HCT116 (cell line): Measurements from ENCODE around the gene UBE2D1. TPM values are rescaled to one million over a fixed set of nuclear protein-coding genes. Genes with fewer than 3 reads are reported as not detected.

Experiments used
- ATAC-seq: fragments of 200-7000 bp; cut with Tn5 transposase; 2 replicates; pipeline ENCODE4 v1.9.1; 2020; ENCODE audit warnings: mild to moderate bottlenecking, moderate library complexity
- BruUV-seq: library from RNA; stranded (reverse); fragments of 400-500 nt; replicated peaks from 2 replicates; lab custom pipeline; 2021; lab: Mats Ljungman, UMichigan
- CTCF ChIA-PET: fragments of 300-600 bp; sonication (Branson Sonifier 250); formaldehyde crosslinking; loops from one replicate; lab custom pipeline; 2021; ENCODE audit warnings: antibody characterized with exemption; lab: Charles Lee
- POLR2A ChIA-PET: fragments of 300-600, 350-600 bp; sonication (Branson Sonifier 250); formaldehyde crosslinking; loops from one replicate; lab custom pipeline; 2021; ENCODE audit warnings: antibody characterized with exemption; lab: Charles Lee
- RAD21 ChIA-PET, 2 experiments: fragments of 300-600 bp; sonication (Branson Sonifier 250); formaldehyde crosslinking; loops; one replicate each; lab custom pipeline; 2023; ENCODE audit warnings: low total read pairs in 2 of 2; ENCODE audit not compliant: uncharacterized antibody in 2 of 2, unreplicated experiment in 2 of 2, low non-redundant PET in 1 of 2; lab: Charles Lee
- DNase-seq: peaks from one replicate; pipeline ENCODE4 v3.0.0-alpha.2; 2010; ENCODE audit warnings: low read depth, low spot score
- H2AFZ ChIP-seq: fragments of 200-600 bp; shearing (Covaris generic), sonication (generic); 2 replicates; pipeline ENCODE4 v1.6.1; 2017; ENCODE audit warnings: low read depth, mixed run types, mixed read lengths, antibody characterized with exemption, low read length; ENCODE audit not compliant: poor library complexity, severe bottlenecking
- H3K27ac ChIP-seq: 2 replicates; pipeline ENCODE4 v1.5.1; 2012; ENCODE audit warnings: low read depth, low read length
- H3K27me3 ChIP-seq: fragments of 200-600 bp; sonication (generic); 2 replicates; pipeline ENCODE4 v1.6.1; 2016; ENCODE audit warnings: mixed run types, low read length, mixed read lengths; ENCODE audit not compliant: insufficient read depth
- H3K36me3 ChIP-seq, 2 experiments: fragments of 200-500 bp in 1 of 2; fragments of 200-600 bp in 1 of 2; sonication (Bioruptor generic) in 1 of 2; sonication (generic) in 1 of 2; 2 replicates each; pipeline versions ENCODE4 v1.5.1 to v1.6.1; 2014 to 2016; ENCODE audit warnings: low read length in 2 of 2, inconsistent platforms in 1 of 2, mixed read lengths in 1 of 2, mixed run types in 1 of 2; ENCODE audit not compliant: insufficient read depth in 2 of 2, control insufficient read depth in 1 of 2
- H3K4me1 ChIP-seq, 2 experiments: fragments of 200-600 bp in 1 of 2; sonication (generic) in 1 of 2; 2 replicates each; pipeline versions ENCODE4 v1.5.1 to v1.6.1; 2012 to 2017; ENCODE audit warnings: low read length in 2 of 2, inconsistent platforms in 1 of 2, mild to moderate bottlenecking in 1 of 2, mixed read lengths in 1 of 2, mixed run types in 1 of 2, moderate library complexity in 1 of 2; ENCODE audit not compliant: insufficient read depth in 2 of 2, control insufficient read depth in 1 of 2
- H3K4me2 ChIP-seq: fragments of 200-600 bp; sonication (generic); 2 replicates; pipeline ENCODE4 v1.6.1; 2017; ENCODE audit warnings: mixed run types, low read length, mixed read lengths
- H3K4me3 ChIP-seq, 2 experiments: fragments of 200-600 bp in 1 of 2; sonication (generic) in 1 of 2; replicated peaks in 1 of 2; 2 replicates each; pipeline ENCODE4 v1.5.1; 2011 to 2016; ENCODE audit warnings: low read length in 2 of 2, control low read depth in 1 of 2, low read depth in 1 of 2, mild to moderate bottlenecking in 1 of 2, mixed read lengths in 1 of 2, mixed run types in 1 of 2
- H3K79me2 ChIP-seq: fragments of 200-600 bp; sonication (generic); 2 replicates; pipeline ENCODE4 v1.6.1; 2017; ENCODE audit warnings: mild to moderate bottlenecking, mixed run types, low read length, moderate library complexity, mixed read lengths; ENCODE audit not compliant: insufficient read depth
- H3K9ac ChIP-seq: fragments of 200-600 bp; sonication (generic); 2 replicates; pipeline ENCODE4 v1.6.1; 2016; ENCODE audit warnings: low read length, mixed read lengths
- H3K9me2 ChIP-seq: fragments of 200-600 bp; sonication (generic), shearing (Covaris generic); 2 replicates; pipeline ENCODE4 v1.6.1; 2017; ENCODE audit warnings: mixed run types, mild to moderate bottlenecking, moderate library complexity; ENCODE audit not compliant: insufficient read depth
- H3K9me3 ChIP-seq, 2 experiments: fragments of 200-500 bp in 1 of 2; fragments of 200-600 bp in 1 of 2; sonication (Bioruptor generic) in 1 of 2; sonication (generic) in 1 of 2; 2 replicates each; pipeline ENCODE4 v1.6.1; 2014 to 2017; ENCODE audit warnings: low read length in 2 of 2, mixed read lengths in 2 of 2, inconsistent platforms in 1 of 2, low read depth in 1 of 2, mild to moderate bottlenecking in 1 of 2, mixed run types in 1 of 2, moderate library complexity in 1 of 2; ENCODE audit not compliant: control insufficient read depth in 1 of 2, insufficient read depth in 1 of 2
- H4K20me1 ChIP-seq: fragments of 200-600 bp; sonication (generic), shearing (Covaris generic); 2 replicates; pipeline ENCODE4 v1.6.1; 2017; ENCODE audit warnings: mixed run types, mild to moderate bottlenecking, moderate library complexity; ENCODE audit not compliant: insufficient read depth
- CEBPB ChIP-seq: IDR thresholded peaks from 2 replicates; pipeline ENCODE4 v1.6.1; 2012; ENCODE audit warnings: low read depth
- EGR1 ChIP-seq: IDR thresholded peaks from 2 replicates; pipeline ENCODE4 v1.6.1; 2012; ENCODE audit warnings: low read depth
- ELF1 ChIP-seq: IDR thresholded peaks from 2 replicates; pipeline ENCODE4 v1.6.1; 2012; ENCODE audit warnings: low read depth, borderline replicate concordance
- EZH2 ChIP-seq: fragments of 200-600 bp; sonication (generic); IDR thresholded peaks from 2 replicates; pipeline ENCODE4 v1.6.1; 2017; ENCODE audit warnings: antibody characterized with exemption, mixed run types
- EZH2phosphoT487 ChIP-seq: fragments of 200-600 bp; IDR thresholded peaks from 2 replicates; pipeline ENCODE4 v1.6.1; 2018; ENCODE audit warnings: antibody characterized with exemption, borderline replicate concordance
- FOSL1 ChIP-seq: IDR thresholded peaks from 2 replicates; pipeline ENCODE4 v1.6.1; 2012; ENCODE audit warnings: low read depth
- POLR2AphosphoS5 ChIP-seq: IDR thresholded peaks from 2 replicates; pipeline ENCODE4 v1.6.1; 2011; ENCODE audit warnings: mild to moderate bottlenecking, low read depth, low read length, moderate library complexity
- SIN3A ChIP-seq: IDR thresholded peaks from 2 replicates; pipeline ENCODE4 v1.6.1; 2012; ENCODE audit warnings: low read depth
- SP1 ChIP-seq: IDR thresholded peaks from 2 replicates; pipeline ENCODE4 v1.6.1; 2012; ENCODE audit warnings: low read depth
- SRF ChIP-seq: IDR thresholded peaks from 2 replicates; pipeline ENCODE4 v1.6.1; 2012; ENCODE audit warnings: low read depth
- ZFX ChIP-seq: fragments of 450-650 bp; IDR thresholded peaks from 2 replicates; pipeline ENCODE4 v1.6.1; 2017
- ZNF274 ChIP-seq: fragments of 200-500 bp; sonication (Bioruptor generic); IDR thresholded peaks from 2 replicates; pipeline ENCODE4 v1.6.1; 2014; ENCODE audit warnings: mild to moderate bottlenecking, low read depth, low read length, inconsistent platforms
- intact Hi-C: fragments of 100-400 bp; cut with micrococcal nuclease; formaldehyde crosslinking; loops from 2 replicates; pipeline ENCODE4 v1.10.0; 2022
- total RNA-seq: library from RNA; stranded (reverse); gene quantifications from one replicate; pipeline ENCODE4 v1.2.1, GENCODE V29; 2021; ENCODE audit not compliant: unreplicated experiment
- TF ChIP-seq, protein P1 (sequence below): IDR thresholded peaks from 2 replicates; pipeline ENCODE4 v1.6.1; 2012; ENCODE audit warnings: low read depth
- TF ChIP-seq, protein P2 (sequence below): IDR thresholded peaks from 2 replicates; pipeline ENCODE4 v1.6.1; 2012
- TF ChIP-seq, protein P3 (sequence below): IDR thresholded peaks from 2 replicates; pipeline ENCODE4 v1.6.1; 2012

Gene UBE2D1
- total RNA-seq, 1 experiment from 2014 or later, result 15.5 TPM

DNA sequence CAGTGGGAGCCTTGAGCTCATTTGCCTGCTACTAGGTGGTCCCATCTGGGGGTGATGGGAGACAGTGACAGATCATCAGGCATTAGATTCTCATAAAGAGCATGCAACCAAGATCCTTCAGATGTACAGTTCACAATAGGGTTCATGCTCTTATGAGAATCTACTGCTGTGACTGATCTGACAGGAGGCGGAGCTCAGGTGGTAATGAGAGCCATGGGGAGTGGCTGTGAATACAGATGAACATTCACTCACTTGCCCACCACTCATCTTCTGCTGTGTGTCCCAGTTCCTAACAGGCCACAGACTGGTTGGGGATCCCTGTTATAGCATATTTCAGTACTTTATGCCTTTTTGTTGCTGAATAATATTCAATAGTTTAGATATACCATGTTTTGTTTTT lies 6.6 kb upstream of the UBE2D1 start:
- ATAC-seq, result no peak
- no peak overlapping the region for H3K4me3 ChIP-seq
- no peak overlapping the region for H2AFZ ChIP-seq
- no peaks in the 10 kb centered on the region for H3K9me2 ChIP-seq
- H3K9ac ChIP-seq, result no peak overlapping the region
- intact Hi-C loops, result no loop called here
- no peaks in the 10 kb centered on the region for H3K27me3 ChIP-seq
- H3K4me1 ChIP-seq, result no peaks in the 10 kb centered on the region
- H4K20me1 ChIP-seq, result no peaks in the 10 kb centered on the region
- no peak overlapping the region for H3K27ac ChIP-seq
- no peak for DNase-seq
- H3K9me3 ChIP-seq, result no peaks in the 10 kb centered on the region
- CTCF ChIA-PET, result no interaction called here
- TF ChIP-seq EZH2phosphoT487 (no peak), SIN3A (no peak), EZH2 (no peak), POLR2AphosphoS5 (no peak), ZFX (no peak), ELF1 (no peak), SP1 (no peak), CEBPB (no peak), SRF (no peak), EGR1 (no peak), FOSL1 (no peak), ZNF274 (no peak)
- TF ChIP-seq, protein P1, sequence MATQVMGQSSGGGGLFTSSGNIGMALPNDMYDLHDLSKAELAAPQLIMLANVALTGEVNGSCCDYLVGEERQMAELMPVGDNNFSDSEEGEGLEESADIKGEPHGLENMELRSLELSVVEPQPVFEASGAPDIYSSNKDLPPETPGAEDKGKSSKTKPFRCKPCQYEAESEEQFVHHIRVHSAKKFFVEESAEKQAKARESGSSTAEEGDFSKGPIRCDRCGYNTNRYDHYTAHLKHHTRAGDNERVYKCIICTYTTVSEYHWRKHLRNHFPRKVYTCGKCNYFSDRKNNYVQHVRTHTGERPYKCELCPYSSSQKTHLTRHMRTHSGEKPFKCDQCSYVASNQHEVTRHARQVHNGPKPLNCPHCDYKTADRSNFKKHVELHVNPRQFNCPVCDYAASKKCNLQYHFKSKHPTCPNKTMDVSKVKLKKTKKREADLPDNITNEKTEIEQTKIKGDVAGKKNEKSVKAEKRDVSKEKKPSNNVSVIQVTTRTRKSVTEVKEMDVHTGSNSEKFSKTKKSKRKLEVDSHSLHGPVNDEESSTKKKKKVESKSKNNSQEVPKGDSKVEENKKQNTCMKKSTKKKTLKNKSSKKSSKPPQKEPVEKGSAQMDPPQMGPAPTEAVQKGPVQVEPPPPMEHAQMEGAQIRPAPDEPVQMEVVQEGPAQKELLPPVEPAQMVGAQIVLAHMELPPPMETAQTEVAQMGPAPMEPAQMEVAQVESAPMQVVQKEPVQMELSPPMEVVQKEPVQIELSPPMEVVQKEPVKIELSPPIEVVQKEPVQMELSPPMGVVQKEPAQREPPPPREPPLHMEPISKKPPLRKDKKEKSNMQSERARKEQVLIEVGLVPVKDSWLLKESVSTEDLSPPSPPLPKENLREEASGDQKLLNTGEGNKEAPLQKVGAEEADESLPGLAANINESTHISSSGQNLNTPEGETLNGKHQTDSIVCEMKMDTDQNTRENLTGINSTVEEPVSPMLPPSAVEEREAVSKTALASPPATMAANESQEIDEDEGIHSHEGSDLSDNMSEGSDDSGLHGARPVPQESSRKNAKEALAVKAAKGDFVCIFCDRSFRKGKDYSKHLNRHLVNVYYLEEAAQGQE, result no peak
- TF ChIP-seq, protein P2, sequence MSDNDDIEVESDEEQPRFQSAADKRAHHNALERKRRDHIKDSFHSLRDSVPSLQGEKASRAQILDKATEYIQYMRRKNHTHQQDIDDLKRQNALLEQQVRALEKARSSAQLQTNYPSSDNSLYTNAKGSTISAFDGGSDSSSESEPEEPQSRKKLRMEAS, result no peak
- TF ChIP-seq, protein P3, sequence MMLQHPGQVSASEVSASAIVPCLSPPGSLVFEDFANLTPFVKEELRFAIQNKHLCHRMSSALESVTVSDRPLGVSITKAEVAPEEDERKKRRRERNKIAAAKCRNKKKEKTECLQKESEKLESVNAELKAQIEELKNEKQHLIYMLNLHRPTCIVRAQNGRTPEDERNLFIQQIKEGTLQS, result no peak
- TF ChIP-seq, all 23 proteins: peak for 0
- H3K36me3 ChIP-seq, result no peaks in the 10 kb centered on the region
- ChIA-PET RAD21 (no interaction called here), POLR2A (no interaction called here)
- BruUV-seq, result no TSS peak
- no peak overlapping the region for H3K4me2 ChIP-seq
- H3K79me2 ChIP-seq, result no peaks in the 10 kb centered on the region
